Loucy (cell line): ENCODE measurements around the gene DSCAML1.

Experiments
- CTCF ChIP-seq: fragments of 200-600 bp; sonication (generic); conservative IDR thresholded peaks from 2 replicates; pipeline ENCODE4 v1.5.1; 2014; ENCODE audit warnings: mild to moderate bottlenecking, antibody characterized with exemption, low read length
- EZH2phosphoT487 ChIP-seq: fragments of 200-600 bp; IDR thresholded peaks from 2 replicates; pipeline ENCODE4 v1.6.1; 2018; ENCODE audit warnings: antibody characterized with exemption, mild to moderate bottlenecking, moderate library complexity, borderline replicate concordance

GRCh38 chr11:117498791-117499190 is 298.2 kb downstream of the DSCAML1 start:
- no peak for TF ChIP-seq CTCF
- TF ChIP-seq EZH2phosphoT487, result no peak
